ENCODE results near the gene NOTCH4. TPM values are rescaled to one million over a fixed set of nuclear protein-coding genes. Genes with fewer than 3 reads are reported as not detected.

Gene NOTCH4
- total and polyA plus RNA-seq, 2 donors (not counting 1 experiment from before 2014, with no cell fraction given), result 0.42 to 0.99 TPM

DNA sequence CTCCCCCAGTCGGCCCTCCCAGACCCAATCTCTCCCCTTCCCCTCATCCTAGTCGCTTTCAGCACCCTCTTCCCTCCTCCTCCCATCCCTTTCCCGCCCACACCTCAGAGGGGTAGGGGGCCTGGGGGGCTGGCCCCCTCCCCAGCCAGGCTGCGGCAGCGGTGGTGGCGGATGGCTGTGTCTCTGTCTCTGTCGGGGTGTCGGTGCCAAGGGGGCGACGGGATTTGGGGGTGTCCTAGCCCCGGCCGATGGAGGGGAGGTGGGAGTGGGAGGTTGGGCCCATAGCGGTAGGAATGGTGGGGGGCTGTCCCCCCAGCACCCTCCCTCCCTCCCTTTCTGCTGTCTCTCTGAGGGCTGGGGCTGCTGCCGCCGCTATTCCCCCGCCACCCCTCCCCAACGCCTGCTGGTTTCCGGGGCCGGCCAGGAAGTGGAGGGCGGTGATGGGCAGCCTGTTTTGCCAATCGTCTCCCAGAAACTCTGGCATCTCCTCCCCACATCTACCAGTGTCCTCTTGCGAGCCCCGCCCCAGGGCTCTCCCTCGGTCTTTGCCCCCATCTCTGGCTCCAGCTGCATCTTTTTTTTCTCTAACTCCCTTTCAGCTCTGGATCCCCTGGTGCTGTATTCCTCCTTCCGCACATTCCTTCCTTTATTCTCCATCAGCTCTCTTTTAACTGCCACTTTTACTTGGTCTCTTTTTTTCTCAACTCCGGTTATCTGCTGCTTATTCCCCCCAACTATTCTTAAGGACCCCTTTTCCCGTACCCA is 48.0 kb downstream of the NOTCH4 start, which contains the start of gene AGPAT1:
Gene AGPAT1, minus strand, starts transcription at position 374 of the 765 bp plus-strand sequence. CDS start 4,588 bp downstream, outside the sequence.
- DNase-seq (ENCODE audit: low read depth in 2 of 2), result peak; percentile 97 to 98
- H3K79me2 ChIP-seq (ENCODE audit: control insufficient read depth, insufficient read depth, low read length), result peaks cover 39% of the 10 kb centered on the region

DNA sequence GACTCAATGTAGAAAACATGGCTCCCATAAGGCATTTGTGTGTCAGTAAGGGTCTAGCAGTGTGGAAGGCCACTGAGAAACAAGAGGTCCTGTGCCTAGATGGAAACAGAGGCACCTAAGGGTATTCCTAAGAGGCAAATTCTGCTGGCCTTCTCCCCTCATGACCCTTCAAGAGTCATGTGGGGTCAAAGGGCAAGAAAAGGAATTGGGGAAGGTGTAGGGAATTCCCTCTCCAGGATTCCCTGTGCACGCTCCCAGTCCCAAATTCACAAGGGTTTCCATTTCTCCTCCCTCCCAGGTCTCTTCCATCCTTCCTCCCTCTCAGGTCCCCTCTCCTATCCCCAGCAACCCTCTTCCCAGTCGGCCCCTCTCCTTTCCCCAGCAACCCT is 48.6 kb downstream of the NOTCH4 start:
- Histone ChIP-seq H2AFZ (ENCODE audit: low read length) (no peak overlapping the region), H3K9ac (ENCODE audit: insufficient read depth, low read length) (peak overlapping the region; percentile 91), H3K4me2 (ENCODE audit: extremely low read depth, insufficient read depth, low read length) (peak overlapping the region; percentile 95), H4K20me1 (ENCODE audit: control insufficient read depth, extremely low read depth, insufficient read depth, low read length) (no peaks in the 10 kb centered on the region), H3K4me3 (replicated peaks in 1 of 4; ENCODE audit: control extremely low read depth in 1 of 4, insufficient read depth in 1 of 4, low read depth in 3 of 4, low read length in 4 of 4) (peak overlapping the region; percentile 86 to 99 (median 90)), H3K36me3 (ENCODE audit: control insufficient read depth, insufficient read depth, low read length) (peaks cover 10% of the 10 kb centered on the region), H3K79me2 (ENCODE audit: control insufficient read depth, insufficient read depth, low read length) (peaks cover 39% of the 10 kb centered on the region), H3K27ac (ENCODE audit: insufficient read depth, low read length) (peak overlapping the region; percentile 83), H3K4me1 (ENCODE audit: control insufficient read depth, extremely low read depth, insufficient read depth, low read length) (peaks cover 18% of the 10 kb centered on the region), H3K9me3 (ENCODE audit: control insufficient read depth, insufficient read depth, low read depth, low read length) (no peaks in the 10 kb centered on the region), H3K27me3 (ENCODE audit: control insufficient read depth, insufficient read depth, low read length) (no peaks in the 10 kb centered on the region)
- no peak for TF ChIP-seq EZH2 (IDR thresholded peaks at IDR 0.05; ENCODE audit: low read length, missing control alignments)
- TF ChIP-seq, protein P1, sequence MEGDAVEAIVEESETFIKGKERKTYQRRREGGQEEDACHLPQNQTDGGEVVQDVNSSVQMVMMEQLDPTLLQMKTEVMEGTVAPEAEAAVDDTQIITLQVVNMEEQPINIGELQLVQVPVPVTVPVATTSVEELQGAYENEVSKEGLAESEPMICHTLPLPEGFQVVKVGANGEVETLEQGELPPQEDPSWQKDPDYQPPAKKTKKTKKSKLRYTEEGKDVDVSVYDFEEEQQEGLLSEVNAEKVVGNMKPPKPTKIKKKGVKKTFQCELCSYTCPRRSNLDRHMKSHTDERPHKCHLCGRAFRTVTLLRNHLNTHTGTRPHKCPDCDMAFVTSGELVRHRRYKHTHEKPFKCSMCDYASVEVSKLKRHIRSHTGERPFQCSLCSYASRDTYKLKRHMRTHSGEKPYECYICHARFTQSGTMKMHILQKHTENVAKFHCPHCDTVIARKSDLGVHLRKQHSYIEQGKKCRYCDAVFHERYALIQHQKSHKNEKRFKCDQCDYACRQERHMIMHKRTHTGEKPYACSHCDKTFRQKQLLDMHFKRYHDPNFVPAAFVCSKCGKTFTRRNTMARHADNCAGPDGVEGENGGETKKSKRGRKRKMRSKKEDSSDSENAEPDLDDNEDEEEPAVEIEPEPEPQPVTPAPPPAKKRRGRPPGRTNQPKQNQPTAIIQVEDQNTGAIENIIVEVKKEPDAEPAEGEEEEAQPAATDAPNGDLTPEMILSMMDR (conservative IDR thresholded peaks at IDR 0.05 in 1 of 2, IDR thresholded peaks at IDR 0.05 in 1 of 2; ENCODE audit: low read depth in 1 of 2, low read length in 2 of 2), result no peak
- no peak for DNase-seq (ENCODE audit: low read depth in 2 of 2)

More for the DNA sequence above, 48.0 kb downstream of the NOTCH4 start, which contains the start of gene AGPAT1:
- H3K4me2 ChIP-seq (ENCODE audit: extremely low read depth, insufficient read depth, low read length), result peak within 1 kb of the TSS; percentile 97
- peak within 1 kb of the TSS; percentile 91 for H3K9ac ChIP-seq (ENCODE audit: insufficient read depth, low read length)
- no peaks in the 10 kb centered on the region for H4K20me1 ChIP-seq (ENCODE audit: control insufficient read depth, extremely low read depth, insufficient read depth, low read length)
- no peaks in the 10 kb centered on the region for H3K9me3 ChIP-seq (ENCODE audit: control insufficient read depth, insufficient read depth, low read depth, low read length)
- peaks cover 18% of the 10 kb centered on the region for H3K4me1 ChIP-seq (ENCODE audit: control insufficient read depth, extremely low read depth, insufficient read depth, low read length)
- H3K27ac ChIP-seq (ENCODE audit: insufficient read depth, low read length), result peak within 1 kb of the TSS; percentile 94
- no peaks in the 10 kb centered on the region for H3K27me3 ChIP-seq (ENCODE audit: control insufficient read depth, insufficient read depth, low read length)
- H2AFZ ChIP-seq (ENCODE audit: low read length), result peak within 1 kb of the TSS; percentile 49
- H3K36me3 ChIP-seq (ENCODE audit: control insufficient read depth, insufficient read depth, low read length), result peaks cover 6% of the 10 kb centered on the region
- H3K4me3 ChIP-seq (replicated peaks in 1 of 4; ENCODE audit: control extremely low read depth in 1 of 4, insufficient read depth in 1 of 4, low read depth in 3 of 4, low read length in 4 of 4), result peak within 1 kb of the TSS; percentile 86 to 99 (median 90)
- TF ChIP-seq, protein P1 (conservative IDR thresholded peaks at IDR 0.05 in 1 of 2, IDR thresholded peaks at IDR 0.05 in 1 of 2; ENCODE audit: low read depth in 1 of 2, low read length in 2 of 2), result no peak
- TF ChIP-seq EZH2 (IDR thresholded peaks at IDR 0.05; ENCODE audit: low read length, missing control alignments), result no peak

DNA sequence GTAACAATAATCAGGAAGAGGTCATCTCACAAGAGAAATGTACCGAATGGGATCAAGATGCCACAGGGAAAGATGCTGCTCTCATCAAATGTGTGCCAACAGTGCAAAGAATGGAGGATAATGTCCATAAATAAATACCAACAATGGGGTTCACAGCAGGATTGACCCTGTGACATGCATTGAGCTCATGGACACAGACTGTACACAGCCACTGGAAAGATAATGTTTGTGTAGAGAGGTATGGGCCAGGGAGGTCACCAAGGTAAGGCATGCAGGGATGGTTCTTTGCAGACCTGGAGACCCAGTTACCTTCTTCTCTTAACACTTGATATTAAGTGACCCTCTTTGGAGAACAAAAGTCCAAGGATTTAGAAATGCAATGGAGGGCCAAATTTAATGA is 49.5 kb downstream of the NOTCH4 start:
- Histone ChIP-seq H3K27ac (ENCODE audit: insufficient read depth, low read length) (no peak overlapping the region), H3K4me1 (ENCODE audit: control insufficient read depth, extremely low read depth, insufficient read depth, low read length) (peaks cover 18% of the 10 kb centered on the region), H3K79me2 (ENCODE audit: control insufficient read depth, insufficient read depth, low read length) (peaks cover 39% of the 10 kb centered on the region), H4K20me1 (ENCODE audit: control insufficient read depth, extremely low read depth, insufficient read depth, low read length) (no peaks in the 10 kb centered on the region), H3K9ac (ENCODE audit: insufficient read depth, low read length) (no peak overlapping the region), H3K4me2 (ENCODE audit: extremely low read depth, insufficient read depth, low read length) (peak overlapping the region; percentile 95), H3K4me3 (replicated peaks in 1 of 4; ENCODE audit: control extremely low read depth in 1 of 4, insufficient read depth in 1 of 4, low read depth in 3 of 4, low read length in 4 of 4) (peak overlapping the region in 2 of 4 experiments; percentile 93 to 99), H3K36me3 (ENCODE audit: control insufficient read depth, insufficient read depth, low read length) (peaks cover 15% of the 10 kb centered on the region), H3K9me3 (ENCODE audit: control insufficient read depth, insufficient read depth, low read depth, low read length) (no peaks in the 10 kb centered on the region), H2AFZ (ENCODE audit: low read length) (no peak overlapping the region), H3K27me3 (ENCODE audit: control insufficient read depth, insufficient read depth, low read length) (no peaks in the 10 kb centered on the region)
- TF ChIP-seq, protein P1 (conservative IDR thresholded peaks at IDR 0.05 in 1 of 2, IDR thresholded peaks at IDR 0.05 in 1 of 2; ENCODE audit: low read depth in 1 of 2, low read length in 2 of 2), result no peak
- no peak for TF ChIP-seq EZH2 (IDR thresholded peaks at IDR 0.05; ENCODE audit: low read length, missing control alignments)
- no peak for DNase-seq (ENCODE audit: low read depth in 2 of 2)
